ENCODE measurements around the gene REEP6.
"Not testable (repeated sequence)": the region's sequence is repeated elsewhere in the genome, so short reads cannot be mapped to it uniquely, and the experiment has no call there.

Gene REEP6

GRCh38 chr19:1492474-1493006 lies 1.6 kb downstream of the REEP6 start:
- no peak for DNase-seq

GRCh38 chr19:1494115-1494815 lies 3.3 kb downstream of the REEP6 start:
- DNase-seq = no peak

GRCh38 chr19:1495051-1495798 lies 4.2 kb downstream of the REEP6 start:
- DNase-seq = no peak

GRCh38 chr19:1495799-1496713 lies 5.1 kb downstream of the REEP6 start:
- DNase-seq = no peak

- no peak for DNase-seq
These were observed 6.0 kb downstream of the REEP6 start for GRCh38 chr19:1496714-1497577.

GRCh38 chr19:1497578-1498235 lies 6.7 kb downstream of the REEP6 start:
- no peak for DNase-seq

GRCh38 chr19:1499231-1499630 lies 8.2 kb downstream of the REEP6 start:
- DNase-seq = not testable (repeated sequence)

GRCh38 chr19:1501200-1501595 lies 10.2 kb downstream of the REEP6 start:
- no peak for DNase-seq

- no peak for DNase-seq
These were observed 11.6 kb downstream of the REEP6 start for GRCh38 chr19:1502433-1503088.

- DNase-seq = peak; percentile 58
These were observed 12.3 kb downstream of the REEP6 start for GRCh38 chr19:1503089-1503924.

- DNase-seq = no peak
These were observed 13.2 kb downstream of the REEP6 start for GRCh38 chr19:1503925-1504773.

GRCh38 chr19:1505012-1505411 lies 14.0 kb downstream of the REEP6 start:
- no peak for DNase-seq

GRCh38 chr19:1505991-1506881 lies 15.3 kb downstream of the REEP6 start:
- DNase-seq = no peak

GRCh38 chr19:1507192-1507660 lies 16.2 kb downstream of the REEP6 start:
- DNase-seq = no peak

- peak; percentile 92 for DNase-seq
These were observed 17.0 kb downstream of the REEP6 start for GRCh38 chr19:1507763-1508506.

- DNase-seq = no peak
These were observed 17.5 kb downstream of the REEP6 start for GRCh38 chr19:1508507-1508856.
